ENCODE data around the gene GLI2. TPM values are rescaled to one million over a fixed set of nuclear protein-coding genes. Genes with fewer than 3 reads are reported as not detected.

Gene GLI2
- total RNA-seq, 1 experiment from 2014 or later = 4.0 TPM

GRCh38 chr2:120697471-120697870, 38.2 kb upstream of the GLI2 start:
- Histone ChIP-seq H3K9ac (ENCODE audit: low read length) (no peak overlapping the region), H3K9me2 (replicated peaks; ENCODE audit: low read length) (no peaks in the 10 kb centered on the region), H3F3A (ENCODE audit: low read length, unreplicated experiment) (no peaks in the 10 kb centered on the region), H3K36me3 (ENCODE audit: low read depth, low read length) (no peaks in the 10 kb centered on the region), H3K27me3 (ENCODE audit: low read length) (no peaks in the 10 kb centered on the region), H4K20me1 (ENCODE audit: low read length) (no peaks in the 10 kb centered on the region), H3K79me2 (ENCODE audit: low read length) (no peaks in the 10 kb centered on the region), H2AFZ (ENCODE audit: low read length) (no peak overlapping the region), H3K4me3 (ENCODE audit: low read length) (no peak overlapping the region), H3K4me1 (ENCODE audit: insufficient read depth, low read length) (peaks cover 6% of the 10 kb centered on the region; the same call in 1 of the 2 replicates), H3K27ac (ENCODE audit: low read length) (no peak overlapping the region), H3K4me2 (ENCODE audit: low read length) (no peak overlapping the region), H3K9me3 (ENCODE audit: low read length) (no peaks in the 10 kb centered on the region)
- ChIA-PET CTCF (no interaction called here), POLR2A (ENCODE audit: unreplicated experiment) (no interaction called here)
- DNase-seq = no peak
- TF ChIP-seq EZH2 (IDR thresholded peaks at IDR 0.05; ENCODE audit: low read length, unreplicated experiment) = no peak
- no peak for TF ChIP-seq CTCF (conservative IDR thresholded peaks at IDR 0.05; ENCODE audit: low read depth, low read length)
- no peak for TF ChIP-seq EZH2phosphoT487 (IDR thresholded peaks at IDR 0.05; ENCODE audit: borderline replicate concordance, low read length)
- no TSS peak for BruUV-seq (replicated peaks)
- ATAC-seq = no peak
- intact Hi-C loops (cut with micrococcal nuclease) = loop anchor here (5.0 kb wide), 1 partner anchor 40 kb away; the partner anchor contains the start of gene GLI2

- POLR2A ChIA-PET (ENCODE audit: unreplicated experiment) = no interaction called here
- no peak overlapping the region for H3K27ac ChIP-seq (ENCODE audit: low read length)
These were observed 36.4 kb upstream of the GLI2 start for GRCh38 chr2:120699292-120699691.

More at GRCh38 chr2:120699292-120699691, 36.4 kb upstream of the GLI2 start:
- no peaks in the 10 kb centered on the region for H4K20me1 ChIP-seq (ENCODE audit: low read length)
- no peaks in the 10 kb centered on the region for H3K36me3 ChIP-seq (ENCODE audit: low read depth, low read length)
- H3K4me1 ChIP-seq (ENCODE audit: insufficient read depth, low read length) = peaks cover 23% of the 10 kb centered on the region
- BruUV-seq (replicated peaks) = no TSS peak
- DNase-seq (no peak), ATAC-seq (no peak)
- H3F3A ChIP-seq (ENCODE audit: low read length, unreplicated experiment) = no peaks in the 10 kb centered on the region
- H3K9me2 ChIP-seq (replicated peaks; ENCODE audit: low read length) = no peaks in the 10 kb centered on the region
- no peak overlapping the region for H2AFZ ChIP-seq (ENCODE audit: low read length)
- H3K4me2 ChIP-seq (ENCODE audit: low read length) = no peak overlapping the region
- CTCF ChIA-PET = no interaction called here
- H3K9me3 ChIP-seq (ENCODE audit: low read length) = no peaks in the 10 kb centered on the region
- H3K9ac ChIP-seq (ENCODE audit: low read length) = no peak overlapping the region
- TF ChIP-seq CTCF (conservative IDR thresholded peaks at IDR 0.05; ENCODE audit: low read depth, low read length) = no peak
- no peak for TF ChIP-seq EZH2 (IDR thresholded peaks at IDR 0.05; ENCODE audit: low read length, unreplicated experiment)
- no peak for TF ChIP-seq EZH2phosphoT487 (IDR thresholded peaks at IDR 0.05; ENCODE audit: borderline replicate concordance, low read length)
- H3K4me3 ChIP-seq (ENCODE audit: low read length) = no peak overlapping the region
- H3K79me2 ChIP-seq (ENCODE audit: low read length) = no peaks in the 10 kb centered on the region
- no peaks in the 10 kb centered on the region for H3K27me3 ChIP-seq (ENCODE audit: low read length)
- intact Hi-C loops (cut with micrococcal nuclease) = loop anchor here (5.0 kb wide), 1 partner anchor 38 kb away; the partner anchor contains the start of gene GLI2

Measured in PC-3 (cell line).